Sigmoid colon (tissue), 4 donors: Measurements from ENCODE around the gene NAGLU.

Experiments used
- EP300 ChIP-seq, 4 donors: sonication (generic); formaldehyde crosslinking; IDR thresholded peaks; one replicate each; pipeline ENCODE4 v1.6.1; 2017; ENCODE audit warnings: antibody characterized with exemption in 4 of 4
- POLR2A ChIP-seq, 2 donors: fragments of 450-650 bp; IDR thresholded peaks; one replicate each; pipeline ENCODE4 v1.6.1; 2016; ENCODE audit warnings: antibody characterized with exemption in 2 of 2, mild to moderate bottlenecking in 2 of 2, moderate library complexity in 2 of 2
- POLR2AphosphoS5 ChIP-seq, 4 donors: sonication (generic); formaldehyde crosslinking; IDR thresholded peaks; one replicate each; pipeline ENCODE4 v1.6.1; 2017; ENCODE audit warnings: antibody characterized with exemption in 4 of 4
- TF ChIP-seq, protein P1 (sequence below), 4 experiments: fragments of 450-650 bp in 3 of 4; fragments of 200-600 bp in 1 of 4; IDR thresholded peaks; one replicate each; pipeline ENCODE4 v1.5.1; 2016 to 2019; ENCODE audit warnings: antibody characterized with exemption in 4 of 4, mild to moderate bottlenecking in 3 of 4, moderate library complexity in 2 of 4

DNA sequence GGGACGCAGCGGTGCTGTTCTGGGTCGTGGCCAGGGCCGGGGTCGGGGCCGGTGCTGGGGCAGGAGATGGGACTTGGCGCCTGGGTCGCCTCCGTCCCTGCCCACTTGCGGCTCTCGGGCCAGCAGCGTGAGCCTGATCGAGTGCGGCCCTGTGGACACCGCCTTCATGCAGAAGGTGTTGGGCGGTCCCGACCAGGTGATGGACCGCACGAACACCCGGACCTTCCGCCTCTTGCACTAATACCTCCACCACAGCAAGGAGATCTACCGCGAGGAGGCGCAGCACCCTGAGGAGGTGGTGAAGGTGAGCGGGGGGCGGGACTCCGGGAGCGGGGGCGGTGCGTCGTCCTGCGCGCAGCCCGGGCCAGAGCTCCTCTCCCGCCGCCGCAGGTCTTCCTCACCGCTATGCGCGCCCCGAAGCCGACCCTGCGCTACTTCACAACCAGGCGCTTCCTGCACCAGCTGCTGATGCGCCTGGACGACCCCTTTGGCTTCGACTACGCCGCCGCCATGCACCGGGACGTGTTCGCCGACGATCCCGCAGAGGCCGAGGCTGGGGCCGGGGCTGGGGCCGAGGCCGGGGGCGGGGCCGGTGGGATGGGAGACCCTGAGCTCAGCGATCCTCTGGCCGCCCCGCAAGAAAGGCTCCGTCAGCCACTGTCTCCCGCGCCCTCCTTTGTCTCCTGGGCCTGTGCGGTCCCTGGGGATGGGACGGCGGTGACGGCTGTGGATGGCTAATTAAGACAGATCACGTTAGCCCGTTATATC is 12.2 kb downstream of the NAGLU start:
- TF ChIP-seq, protein P1, sequence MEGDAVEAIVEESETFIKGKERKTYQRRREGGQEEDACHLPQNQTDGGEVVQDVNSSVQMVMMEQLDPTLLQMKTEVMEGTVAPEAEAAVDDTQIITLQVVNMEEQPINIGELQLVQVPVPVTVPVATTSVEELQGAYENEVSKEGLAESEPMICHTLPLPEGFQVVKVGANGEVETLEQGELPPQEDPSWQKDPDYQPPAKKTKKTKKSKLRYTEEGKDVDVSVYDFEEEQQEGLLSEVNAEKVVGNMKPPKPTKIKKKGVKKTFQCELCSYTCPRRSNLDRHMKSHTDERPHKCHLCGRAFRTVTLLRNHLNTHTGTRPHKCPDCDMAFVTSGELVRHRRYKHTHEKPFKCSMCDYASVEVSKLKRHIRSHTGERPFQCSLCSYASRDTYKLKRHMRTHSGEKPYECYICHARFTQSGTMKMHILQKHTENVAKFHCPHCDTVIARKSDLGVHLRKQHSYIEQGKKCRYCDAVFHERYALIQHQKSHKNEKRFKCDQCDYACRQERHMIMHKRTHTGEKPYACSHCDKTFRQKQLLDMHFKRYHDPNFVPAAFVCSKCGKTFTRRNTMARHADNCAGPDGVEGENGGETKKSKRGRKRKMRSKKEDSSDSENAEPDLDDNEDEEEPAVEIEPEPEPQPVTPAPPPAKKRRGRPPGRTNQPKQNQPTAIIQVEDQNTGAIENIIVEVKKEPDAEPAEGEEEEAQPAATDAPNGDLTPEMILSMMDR (IDR thresholded peaks at IDR 0.05): peak in 1 of 4 experiments; percentile 17
- TF ChIP-seq POLR2A (IDR thresholded peaks at IDR 0.05) (no peak), POLR2AphosphoS5 (IDR thresholded peaks at IDR 0.05) (peak in 2 of 4 donors; percentile 6 to 31), EP300 (IDR thresholded peaks at IDR 0.05) (no peak)
